GF-D8 (cell line): ENCODE measurements around the gene PTGES.
"Not testable (repeated sequence)": the region's sequence is repeated elsewhere in the genome, so short reads cannot be mapped to it uniquely, and the experiment has no call there.

Experiments used
- DNase-seq: peaks from one replicate; lab custom pipeline; 2025; lab: John Stamatoyannopoulos, UW

The PTGES gene

GRCh38 chr9:129770741-129771140 lies 17.9 kb upstream of the PTGES start:
- no peak for DNase-seq

- DNase-seq: no peak
Observed at GRCh38 chr9:129769669-129770068, 16.8 kb upstream of the PTGES start.

GRCh38 chr9:129768486-129768885 lies 15.6 kb upstream of the PTGES start:
- DNase-seq: no peak

- no peak for DNase-seq
Observed at GRCh38 chr9:129765764-129766317, 13.0 kb upstream of the PTGES start.

GRCh38 chr9:129762985-129763926 lies 10.4 kb upstream of the PTGES start:
- no peak for DNase-seq

- DNase-seq: peak; percentile 10
Observed at GRCh38 chr9:129762370-129762984, 9.6 kb upstream of the PTGES start.

GRCh38 chr9:129761901-129762369 lies 9.1 kb upstream of the PTGES start:
- DNase-seq: no peak

- no peak for DNase-seq
Observed at GRCh38 chr9:129761293-129761900, 8.6 kb upstream of the PTGES start.

- not testable (repeated sequence) for DNase-seq
Observed at GRCh38 chr9:129760784-129761183, 7.9 kb upstream of the PTGES start.

GRCh38 chr9:129759804-129760502 lies 7.1 kb upstream of the PTGES start:
- no peak for DNase-seq

GRCh38 chr9:129759319-129759718 lies 6.5 kb upstream of the PTGES start:
- DNase-seq: no peak

GRCh38 chr9:129757045-129757444 lies 4.2 kb upstream of the PTGES start:
- no peak for DNase-seq

- DNase-seq: no peak
Observed at GRCh38 chr9:129756191-129756590, 3.3 kb upstream of the PTGES start.

- no peak for DNase-seq
Observed at GRCh38 chr9:129755151-129755550, 2.3 kb upstream of the PTGES start.

GRCh38 chr9:129751841-129752801 lies 721 bp downstream of the PTGES start:
- no peak for DNase-seq

- no peak for DNase-seq
Observed at GRCh38 chr9:129750013-129750638, 2.7 kb downstream of the PTGES start.

GRCh38 chr9:129749575-129749974 lies 3.3 kb downstream of the PTGES start:
- DNase-seq: no peak

GRCh38 chr9:129749052-129749451 lies 3.8 kb downstream of the PTGES start:
- DNase-seq: not testable (repeated sequence)

- no peak for DNase-seq
Observed at GRCh38 chr9:129748249-129748648, 4.6 kb downstream of the PTGES start.

- DNase-seq: no peak
Observed at GRCh38 chr9:129746092-129746777, 6.6 kb downstream of the PTGES start.
